ENCODE results near the gene SSBP3. TPM values are rescaled to one million over a fixed set of nuclear protein-coding genes. Genes with fewer than 3 reads are reported as not detected.

Gene SSBP3
- polyA plus RNA-seq, 1 donor (not counting 4 experiments of a cell fraction or from before 2014, with no cell fraction given) = 16.9 TPM

GRCh38 chr1:54352755-54353154, 53.4 kb downstream of the SSBP3 start:
- Histone ChIP-seq H3K4me1 (ENCODE audit: control insufficient read depth, extremely low read depth, insufficient read depth, low read length) (no peaks in the 10 kb centered on the region), H3K27ac (ENCODE audit: control insufficient read depth, insufficient read depth, low read length) (no peak overlapping the region), H3K9ac (ENCODE audit: control insufficient read depth, extremely low read depth, insufficient read depth, low read length) (no peak overlapping the region), H4K20me1 (ENCODE audit: control insufficient read depth, extremely low read depth, insufficient read depth, low read length) (no peaks in the 10 kb centered on the region), H2AFZ (ENCODE audit: control insufficient read depth, low read length) (no peak overlapping the region), H3K9me1 (ENCODE audit: control insufficient read depth, extremely low read depth, insufficient read depth, low read length) (no peaks in the 10 kb centered on the region), H3K4me2 (ENCODE audit: control insufficient read depth, extremely low read depth, insufficient read depth, low read depth, low read length) (no peak overlapping the region), H3K9me3 (ENCODE audit: control insufficient read depth, low read depth, low read length) (no peaks in the 10 kb centered on the region), H3K36me3 (ENCODE audit: control insufficient read depth in 2 of 2, extremely low read depth in 1 of 2, insufficient read depth in 2 of 2, low read length in 2 of 2) (peaks cover 0 to 2% of the 10 kb centered on the region in 2 experiments), H3K79me2 (ENCODE audit: control insufficient read depth, insufficient read depth, low read length) (no peaks in the 10 kb centered on the region), H3K4me3 (ENCODE audit: control insufficient read depth in 2 of 3, extremely low read depth in 1 of 3, insufficient read depth in 2 of 3, low read depth in 1 of 3, low read length in 3 of 3) (no peak overlapping the region), H3K27me3 (ENCODE audit: control insufficient read depth, extremely low read depth, insufficient read depth, low read length) (no peaks in the 10 kb centered on the region)
- FAIRE-seq (peak; percentile 20), DNase-seq (ENCODE audit: low read depth, low spot score) (no peak)
- TF ChIP-seq EZH2 (IDR thresholded peaks at IDR 0.05; ENCODE audit: low read length) = no peak
- no peak for TF ChIP-seq CTCF (optimal IDR thresholded peaks at IDR 0.05 in 1 of 3, IDR thresholded peaks at IDR 0.05 in 1 of 3, conservative IDR thresholded peaks at IDR 0.05 in 1 of 3; ENCODE audit: extremely low read depth in 1 of 3, insufficient read depth in 2 of 3, low read length in 3 of 3)
- dilution Hi-C loops (cut with MboI; ENCODE audit: extremely low pct_ligation_motif_present, low sequenced_read_pairs) = no loop called here

GRCh38 chr1:54350360-54350759, 55.8 kb downstream of the SSBP3 start:
- no peak overlapping the region for H3K4me2 ChIP-seq (ENCODE audit: control insufficient read depth, extremely low read depth, insufficient read depth, low read depth, low read length)
- H3K36me3 ChIP-seq (ENCODE audit: control insufficient read depth in 2 of 2, extremely low read depth in 1 of 2, insufficient read depth in 2 of 2, low read length in 2 of 2) = peaks cover 0 to 2% of the 10 kb centered on the region in 2 experiments
- no peak overlapping the region for H3K4me3 ChIP-seq (ENCODE audit: control insufficient read depth in 2 of 3, extremely low read depth in 1 of 3, insufficient read depth in 2 of 3, low read depth in 1 of 3, low read length in 3 of 3)
- no peaks in the 10 kb centered on the region for H4K20me1 ChIP-seq (ENCODE audit: control insufficient read depth, extremely low read depth, insufficient read depth, low read length)
- H3K9me3 ChIP-seq (ENCODE audit: control insufficient read depth, low read depth, low read length) = no peaks in the 10 kb centered on the region
- no peak overlapping the region for H2AFZ ChIP-seq (ENCODE audit: control insufficient read depth, low read length)
- H3K27ac ChIP-seq (ENCODE audit: control insufficient read depth, insufficient read depth, low read length) = no peak overlapping the region
- TF ChIP-seq CTCF (optimal IDR thresholded peaks at IDR 0.05 in 1 of 3, IDR thresholded peaks at IDR 0.05 in 1 of 3, conservative IDR thresholded peaks at IDR 0.05 in 1 of 3; ENCODE audit: extremely low read depth in 1 of 3, insufficient read depth in 2 of 3, low read length in 3 of 3) (no peak), EZH2 (IDR thresholded peaks at IDR 0.05; ENCODE audit: low read length) (no peak)
- H3K9ac ChIP-seq (ENCODE audit: control insufficient read depth, extremely low read depth, insufficient read depth, low read length) = no peak overlapping the region
- DNase-seq (ENCODE audit: low read depth, low spot score) (no peak), FAIRE-seq (no peak)
- no peaks in the 10 kb centered on the region for H3K9me1 ChIP-seq (ENCODE audit: control insufficient read depth, extremely low read depth, insufficient read depth, low read length)
- no peaks in the 10 kb centered on the region for H3K79me2 ChIP-seq (ENCODE audit: control insufficient read depth, insufficient read depth, low read length)
- dilution Hi-C loops (cut with MboI; ENCODE audit: extremely low pct_ligation_motif_present, low sequenced_read_pairs) = no loop called here
- H3K4me1 ChIP-seq (ENCODE audit: control insufficient read depth, extremely low read depth, insufficient read depth, low read length) = no peaks in the 10 kb centered on the region
- H3K27me3 ChIP-seq (ENCODE audit: control insufficient read depth, extremely low read depth, insufficient read depth, low read length) = no peaks in the 10 kb centered on the region
